H1 (cell line): ENCODE data around the gene POU2F1. TPM values are rescaled to one million over a fixed set of nuclear protein-coding genes. Genes with fewer than 3 reads are reported as not detected.

Experiments used
- CTCF ChIA-PET: fragments of 300-600 bp; sonication (Branson Sonifier 250); formaldehyde crosslinking; loops from one replicate; lab custom pipeline; 2021; ENCODE audit not compliant: partially characterized antibody; lab: Charles Lee
- POLR2A ChIA-PET: fragments of 300-600 bp; sonication (Branson Sonifier 250); formaldehyde crosslinking; loops from one replicate; lab custom pipeline; 2021; ENCODE audit warnings: inconsistent platforms; ENCODE audit not compliant: partially characterized antibody; lab: Charles Lee
- DNase-seq, 2 experiments: peaks; one replicate each; pipeline versions ENCODE4 v3.0.0 to v3.0.0-alpha.2; 2010 to 2022; ENCODE audit warnings: low spot score in 2 of 2, low read depth in 1 of 2, mixed read lengths in 1 of 2
- FAIRE-seq: peaks from 2 replicates; lab custom pipeline; 2011; peaks lifted over from hg19 to GRCh38; lab: Jason Lieb, UNC
- H2AFZ ChIP-seq: 2 replicates; pipeline ENCODE4 v1.8.1; 2012; ENCODE audit warnings: low read length, inconsistent platforms
- H2AK5ac ChIP-seq: 2 replicates; pipeline ENCODE4 v1.6.1; 2013; ENCODE audit warnings: low read depth, low read length
- H2BK120ac ChIP-seq: replicated peaks from 2 replicates; pipeline ENCODE3; 2013; ENCODE audit warnings: low read depth, low read length, inconsistent platforms
- H2BK12ac ChIP-seq: 2 replicates; pipeline ENCODE4 v1.6.1; 2013; ENCODE audit warnings: low read depth, low read length
- H2BK15ac ChIP-seq: 2 replicates; pipeline ENCODE4 v1.6.1; 2013; ENCODE audit warnings: low read length
- H2BK20ac ChIP-seq: 2 replicates; pipeline ENCODE4 v1.6.1; 2013; ENCODE audit warnings: low read length
- H2BK5ac ChIP-seq: 2 replicates; pipeline ENCODE4 v1.6.1; 2013; ENCODE audit warnings: low read depth, low read length
- H3K14ac ChIP-seq: 2 replicates; pipeline ENCODE4 v1.6.1; 2013; ENCODE audit warnings: inconsistent platforms; ENCODE audit not compliant: insufficient read length
- H3K18ac ChIP-seq: 2 replicates; pipeline ENCODE4 v1.6.1; 2013; ENCODE audit warnings: low read length; ENCODE audit errors: extremely low read depth
- H3K23ac ChIP-seq: 2 replicates; pipeline ENCODE4 v1.6.1; 2013; ENCODE audit warnings: inconsistent platforms; ENCODE audit not compliant: insufficient read length
- H3K23me2 ChIP-seq: 2 replicates; pipeline ENCODE4 v1.6.1; 2013; ENCODE audit warnings: low read depth, low read length
- H3K27ac ChIP-seq: 2 replicates; pipeline ENCODE4 v1.6.1; 2011; ENCODE audit warnings: low read depth, low read length, inconsistent platforms
- H3K27me3 ChIP-seq, 4 experiments: replicated peaks in 1 of 4; 1 replicate in 1 of 4; 2 replicates in 3 of 4; pipeline versions ENCODE4 v1.6.1 to v1.8.1; 2011 to 2013; ENCODE audit warnings: low read length in 3 of 4, mild to moderate bottlenecking in 3 of 4, inconsistent platforms in 2 of 4, mixed read lengths in 2 of 4, moderate library complexity in 1 of 4; ENCODE audit not compliant: control insufficient read depth in 3 of 4, insufficient read depth in 3 of 4; ENCODE audit errors: extremely low read depth in 1 of 4
- H3K36me3 ChIP-seq, 4 experiments: 2 replicates each; pipeline versions ENCODE4 v1.6.1 to v1.8.1; 2011 to 2013; ENCODE audit warnings: mild to moderate bottlenecking in 4 of 4, low read length in 3 of 4, moderate library complexity in 2 of 4, control low read depth in 1 of 4, inconsistent platforms in 1 of 4; ENCODE audit not compliant: insufficient read depth in 4 of 4, control insufficient read depth in 2 of 4
- H3K4ac ChIP-seq: replicated peaks from 2 replicates; pipeline ENCODE3; 2013; ENCODE audit warnings: low read length, low read depth, mixed read lengths, inconsistent platforms; ENCODE audit not compliant: insufficient read length
- H3K4me1 ChIP-seq, 4 experiments: replicated peaks in 1 of 4; 1 replicate in 1 of 4; 2 replicates in 3 of 4; pipeline versions ENCODE4 v1.6.1 to v1.8.1; 2011 to 2013; ENCODE audit warnings: low read length in 3 of 4, inconsistent platforms in 2 of 4, mixed read lengths in 1 of 4; ENCODE audit not compliant: insufficient read depth in 4 of 4, control insufficient read depth in 3 of 4
- H3K4me2 ChIP-seq, 2 experiments: 2 replicates each; pipeline versions ENCODE4 v1.6.1 to v1.8.1; 2011 to 2013; ENCODE audit warnings: low read depth in 2 of 2, low read length in 2 of 2, control low read depth in 1 of 2, inconsistent platforms in 1 of 2, mild to moderate bottlenecking in 1 of 2; ENCODE audit not compliant: insufficient read depth in 1 of 2
- H3K4me3 ChIP-seq, 4 experiments: fragments of 200-600, 300-600 bp in 1 of 4; sonication (generic), shearing (Covaris generic), sonication (Bioruptor Twin) in 1 of 4; 2 replicates each; pipeline versions ENCODE4 v1.5.1 to v1.8.1; 2011 to 2016; ENCODE audit warnings: low read length in 4 of 4, low read depth in 3 of 4, control low read depth in 2 of 4, inconsistent platforms in 2 of 4, mild to moderate bottlenecking in 2 of 4, mixed read lengths in 1 of 4, moderate library complexity in 1 of 4; ENCODE audit not compliant: insufficient read depth in 2 of 4; ENCODE audit errors: extremely low read depth in 1 of 4
- H3K56ac ChIP-seq: replicated peaks from 2 replicates; pipeline ENCODE3; 2013; ENCODE audit warnings: low read depth, mild to moderate bottlenecking, mixed read lengths, low read length, inconsistent platforms; ENCODE audit not compliant: insufficient read length
- H3K79me1 ChIP-seq: 2 replicates; pipeline ENCODE4 v1.6.1; 2013; ENCODE audit warnings: low read depth, low read length, control low read depth
- H3K79me2 ChIP-seq, 2 experiments: 2 replicates each; pipeline versions ENCODE4 v1.6.1 to v1.8.1; 2012 to 2013; ENCODE audit warnings: low read length in 2 of 2, mild to moderate bottlenecking in 2 of 2, inconsistent platforms in 1 of 2; ENCODE audit not compliant: insufficient read depth in 2 of 2, control insufficient read depth in 1 of 2
- H3K9ac ChIP-seq, 4 experiments: replicated peaks in 1 of 4; 1 replicate in 1 of 4; 2 replicates in 3 of 4; pipeline versions ENCODE4 v1.6.1 to v1.8.1; 2011 to 2013; ENCODE audit warnings: low read depth in 3 of 4, low read length in 3 of 4, control low read depth in 2 of 4, mild to moderate bottlenecking in 2 of 4, moderate library complexity in 2 of 4, inconsistent platforms in 1 of 4; ENCODE audit errors: extremely low read depth in 1 of 4
- H3K9me3 ChIP-seq, 2 experiments: 2 replicates each; pipeline versions ENCODE4 v1.6.1 to v1.8.1; 2012 to 2013; ENCODE audit warnings: mild to moderate bottlenecking in 2 of 2, moderate library complexity in 2 of 2, control low read depth in 1 of 2, inconsistent platforms in 1 of 2, low read depth in 1 of 2, low read length in 1 of 2, mixed read lengths in 1 of 2; ENCODE audit not compliant: insufficient read depth in 2 of 2
- H4K20me1 ChIP-seq, 2 experiments: replicated peaks in 1 of 2; 2 replicates each; pipeline versions ENCODE3 to v1.8.1; 2011 to 2013; ENCODE audit warnings: inconsistent platforms in 2 of 2, low read length in 2 of 2, mild to moderate bottlenecking in 1 of 2; ENCODE audit not compliant: insufficient read depth in 2 of 2, control insufficient read depth in 1 of 2
- H4K5ac ChIP-seq: 2 replicates; pipeline ENCODE4 v1.6.1; 2013; ENCODE audit warnings: low read length, low read depth, mixed read lengths, inconsistent platforms; ENCODE audit not compliant: insufficient read length
- H4K8ac ChIP-seq: 2 replicates; pipeline ENCODE4 v1.8.0; 2013; ENCODE audit warnings: mild to moderate bottlenecking, moderate library complexity, low read length, inconsistent platforms; ENCODE audit not compliant: insufficient read depth; ENCODE audit errors: extremely low read depth
- H4K91ac ChIP-seq: replicated peaks from 2 replicates; pipeline ENCODE3; 2013; ENCODE audit warnings: low read length, mixed read lengths, inconsistent platforms; ENCODE audit not compliant: insufficient read length
- CBX5 ChIP-seq: fragments of 300-800, 300-1000 bp; sonication (generic); IDR thresholded peaks from 2 replicates; pipeline ENCODE4 v1.7.1; 2016; ENCODE audit warnings: antibody characterized with exemption, low read length, low read depth
- CHD1 ChIP-seq: IDR thresholded peaks from 2 replicates; pipeline ENCODE4 v1.6.1; 2012; ENCODE audit warnings: low read depth, low read length, improper control_type of control experiment
- WGBS, 2 experiments: shearing (Covaris generic) in 1 of 2; methylation state at CpG; one replicate each; pipeline versions ENCODE4 v1.1.6 to v1.1.7; 2013 to 2015; ENCODE audit warnings: low lambda C conversion rate in 2 of 2, mixed read lengths in 2 of 2, inconsistent platforms in 1 of 2, low coverage in 1 of 2, missing lambda C conversion rate in 1 of 2; ENCODE audit not compliant: insufficient replicate concordance in 2 of 2, insufficient coverage in 1 of 2, insufficient read length in 1 of 2; ENCODE audit errors: extremely low coverage in 1 of 2, missing lambda C conversion rate in 1 of 2; 5-methylcytosine and 5-hydroxymethylcytosine counted together
- polyA plus RNA-seq, 7 experiments: library from polyadenylated mRNA; depleted of rRNA in 3 of 7; stranded (reverse) in 5 of 7; unstranded in 2 of 7; fragments of >200 nt in 5 of 7; fragments of 200-250 nt in 2 of 7; gene quantifications; 1 replicate in 5 of 7; 2 replicates in 1 of 7; 4 replicates in 1 of 7; pipeline versions ENCODE4 v1.2.1 to v1.2.3, GENCODE V29; 2011 to 2013; ENCODE audit warnings: missing spikeins in 2 of 7, mixed read lengths in 2 of 7
- total RNA-seq: library from RNA; stranded (reverse); fragmentation: NEBNext Ultra II Directional; extraction: Animal tissue kit (Norgen Biotek cat#: 25700); gene quantifications from 2 replicates; pipeline ENCODE4 v1.2.1, GENCODE V29; 2021

POU2F1 gene
- total and polyA plus RNA-seq, 2 of the 8 experiments (the other 6 are each of a cell fraction or from before 2014, with no cell fraction given) = 37.0 to 57.2 TPM

DNA sequence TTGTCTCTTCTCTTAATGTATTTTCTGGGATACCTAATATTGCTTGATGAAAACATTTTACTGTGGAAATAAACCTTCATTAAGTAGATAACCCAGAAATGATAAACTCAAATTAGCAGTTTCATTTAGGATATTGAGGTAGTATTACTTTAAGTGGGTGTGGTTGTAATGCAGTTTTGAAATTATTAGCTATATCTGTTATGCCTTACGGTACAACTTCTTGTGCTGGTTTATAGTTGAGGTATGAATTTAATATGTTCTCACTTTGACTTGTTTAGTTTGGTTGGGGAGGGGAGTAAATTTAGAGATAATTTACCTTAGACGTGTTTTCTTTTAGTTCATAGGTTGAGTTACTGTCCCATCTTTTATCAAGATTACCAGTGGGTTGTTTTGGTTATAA, 111.0 kb downstream of the POU2F1 start:
- Histone ChIP-seq H3K4me3 (no peak overlapping the region), H2BK12ac (no peak overlapping the region), H4K5ac (no peak overlapping the region), H3K18ac (no peak overlapping the region), H2AK5ac (no peak overlapping the region), H3K4me2 (no peak overlapping the region), H2BK120ac (no peak overlapping the region), H3K4me1 (peaks cover 0 to 10% (median 2%) of the 10 kb centered on the region in 4 experiments; a peak in 3 of 7 replicates), H4K8ac (no peak overlapping the region), H2AFZ (no peak overlapping the region), H4K91ac (no peak overlapping the region), H3K27me3 (no peaks in the 10 kb centered on the region), H3K9ac (no peak overlapping the region), H3K79me1 (0 out of 2 replicates have a peak, but pooled peaks cover 2% of the 10 kb centered on the region), H3K4ac (no peak overlapping the region), H3K79me2 (peaks cover 0 to 68% of the 10 kb centered on the region in 2 experiments; a peak in 2 of 4 replicates), H3K14ac (no peak overlapping the region), H3K9me3 (no peaks in the 10 kb centered on the region), H3K23me2 (no peaks in the 10 kb centered on the region), H3K23ac (no peak overlapping the region), H4K20me1 (peaks cover 1 to 4% of the 10 kb centered on the region in 2 experiments), H3K36me3 (peaks cover 0 to 8% (median 0%) of the 10 kb centered on the region in 4 experiments; a peak in 2 of 8 replicates), H3K56ac (no peak overlapping the region), H2BK20ac (no peak overlapping the region), H2BK15ac (no peak overlapping the region)
- CTCF ChIA-PET = interaction anchor here (1.9 kb wide), 1 partner anchor 12 kb away, joined by 7 read pairs; no protein-coding TSS in a partner anchor
- WGBS, 2 experiments = 88% methylated on average over 2 of the region's 2 CpGs; no CpG with 5 or more reads in 1 of the 2 experiments
- DNase-seq (no peak), FAIRE-seq (no peak)
- POLR2A ChIA-PET = no interaction called here
- TF ChIP-seq CHD1 (no peak), CBX5 (no peak)
- TF ChIP-seq, all 59 proteins: peak for 0
- Histone ChIP-seq H3K27ac (no peak overlapping the region), H2BK5ac (no peak overlapping the region)
